ENCODE results near the gene SLC30A1. TPM values are rescaled to one million over a fixed set of nuclear protein-coding genes. Genes with fewer than 3 reads are reported as not detected.

SLC30A1 gene
- total RNA-seq, 1 experiment from 2014 or later: 9.7 TPM

DNA sequence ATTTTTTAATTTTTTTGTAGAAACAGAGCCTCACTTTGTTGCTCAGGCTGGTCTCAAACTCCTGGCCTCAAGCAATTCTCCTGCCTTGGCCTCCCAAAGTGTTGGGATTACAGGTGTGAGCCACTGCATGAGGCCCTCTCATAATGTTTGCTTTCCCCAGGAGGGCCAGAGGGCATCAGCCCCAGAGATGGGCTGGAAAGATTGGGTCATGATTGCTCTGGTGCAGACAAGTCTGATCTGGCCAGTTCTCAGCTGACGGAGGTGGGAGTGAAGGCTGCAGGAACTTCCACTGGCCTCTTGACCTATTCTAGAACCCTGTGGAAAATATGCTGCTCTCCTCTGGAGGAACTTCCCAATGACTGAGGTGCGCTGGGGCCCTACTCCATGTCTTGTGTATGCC, 43.6 kb downstream of the SLC30A1 start:
- Histone ChIP-seq H3K4me1 (ENCODE audit: control insufficient read depth in 1 of 2, insufficient read depth in 2 of 2, low read length in 2 of 2) (peaks cover 0 to 3% of the 10 kb centered on the region in 2 experiments; a peak in 2 of 4 replicates), H3K36me3 (ENCODE audit: control insufficient read depth in 1 of 2, insufficient read depth in 2 of 2, low read length in 2 of 2) (no peaks in the 10 kb centered on the region), H2AFZ (ENCODE audit: low read depth, low read length, poor library complexity, severe bottlenecking) (no peak overlapping the region), H3K27me3 (ENCODE audit: insufficient read depth, low read length) (peaks cover under 1% of the 10 kb centered on the region; the same call in 1 of the 2 replicates), H3K79me2 (ENCODE audit: insufficient read depth, low read length) (no peaks in the 10 kb centered on the region), H3K9ac (ENCODE audit: low read length) (no peak overlapping the region), H3K9me3 (ENCODE audit: control insufficient read depth in 1 of 2, insufficient read depth in 1 of 2, low read depth in 1 of 2, low read length in 2 of 2) (no peaks in the 10 kb centered on the region), H3K4me3 (replicated peaks in 1 of 2; ENCODE audit: low read depth in 1 of 2, low read length in 2 of 2) (no peak overlapping the region), H3K9me2 (ENCODE audit: insufficient read depth) (no peaks in the 10 kb centered on the region), H4K20me1 (ENCODE audit: insufficient read depth) (no peaks in the 10 kb centered on the region), H3K4me2 (ENCODE audit: low read length) (no peak overlapping the region), H3K27ac (ENCODE audit: low read depth, low read length) (no peak overlapping the region)
- POLR2A ChIA-PET: no interaction called here
- TF ChIP-seq, protein P1, sequence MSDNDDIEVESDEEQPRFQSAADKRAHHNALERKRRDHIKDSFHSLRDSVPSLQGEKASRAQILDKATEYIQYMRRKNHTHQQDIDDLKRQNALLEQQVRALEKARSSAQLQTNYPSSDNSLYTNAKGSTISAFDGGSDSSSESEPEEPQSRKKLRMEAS (IDR thresholded peaks at IDR 0.05): no peak
- TF ChIP-seq CEBPB (IDR thresholded peaks at IDR 0.05; ENCODE audit: low read depth): no peak
- TF ChIP-seq EZH2 (IDR thresholded peaks at IDR 0.05): no peak
- TF ChIP-seq ZNF274 (IDR thresholded peaks at IDR 0.05; ENCODE audit: low read depth, low read length): no peak
- no peak for TF ChIP-seq ZFX (IDR thresholded peaks at IDR 0.05)
- no peak for TF ChIP-seq ATF3 (IDR thresholded peaks at IDR 0.05)
- no peak for TF ChIP-seq POLR2AphosphoS5 (IDR thresholded peaks at IDR 0.05; ENCODE audit: low read depth, low read length)
- TF ChIP-seq RAD21 (IDR thresholded peaks at IDR 0.05; ENCODE audit: low read depth): no peak
- TF ChIP-seq JUND (IDR thresholded peaks at IDR 0.05): no peak
- TF ChIP-seq, protein P2, sequence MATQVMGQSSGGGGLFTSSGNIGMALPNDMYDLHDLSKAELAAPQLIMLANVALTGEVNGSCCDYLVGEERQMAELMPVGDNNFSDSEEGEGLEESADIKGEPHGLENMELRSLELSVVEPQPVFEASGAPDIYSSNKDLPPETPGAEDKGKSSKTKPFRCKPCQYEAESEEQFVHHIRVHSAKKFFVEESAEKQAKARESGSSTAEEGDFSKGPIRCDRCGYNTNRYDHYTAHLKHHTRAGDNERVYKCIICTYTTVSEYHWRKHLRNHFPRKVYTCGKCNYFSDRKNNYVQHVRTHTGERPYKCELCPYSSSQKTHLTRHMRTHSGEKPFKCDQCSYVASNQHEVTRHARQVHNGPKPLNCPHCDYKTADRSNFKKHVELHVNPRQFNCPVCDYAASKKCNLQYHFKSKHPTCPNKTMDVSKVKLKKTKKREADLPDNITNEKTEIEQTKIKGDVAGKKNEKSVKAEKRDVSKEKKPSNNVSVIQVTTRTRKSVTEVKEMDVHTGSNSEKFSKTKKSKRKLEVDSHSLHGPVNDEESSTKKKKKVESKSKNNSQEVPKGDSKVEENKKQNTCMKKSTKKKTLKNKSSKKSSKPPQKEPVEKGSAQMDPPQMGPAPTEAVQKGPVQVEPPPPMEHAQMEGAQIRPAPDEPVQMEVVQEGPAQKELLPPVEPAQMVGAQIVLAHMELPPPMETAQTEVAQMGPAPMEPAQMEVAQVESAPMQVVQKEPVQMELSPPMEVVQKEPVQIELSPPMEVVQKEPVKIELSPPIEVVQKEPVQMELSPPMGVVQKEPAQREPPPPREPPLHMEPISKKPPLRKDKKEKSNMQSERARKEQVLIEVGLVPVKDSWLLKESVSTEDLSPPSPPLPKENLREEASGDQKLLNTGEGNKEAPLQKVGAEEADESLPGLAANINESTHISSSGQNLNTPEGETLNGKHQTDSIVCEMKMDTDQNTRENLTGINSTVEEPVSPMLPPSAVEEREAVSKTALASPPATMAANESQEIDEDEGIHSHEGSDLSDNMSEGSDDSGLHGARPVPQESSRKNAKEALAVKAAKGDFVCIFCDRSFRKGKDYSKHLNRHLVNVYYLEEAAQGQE (IDR thresholded peaks at IDR 0.05; ENCODE audit: low read depth): no peak
- TF ChIP-seq TCF7L2 (IDR thresholded peaks at IDR 0.05; ENCODE audit: borderline replicate concordance, extremely low read depth, insufficient read depth, insufficient read length): no peak
- TF ChIP-seq EGR1 (IDR thresholded peaks at IDR 0.05; ENCODE audit: low read depth): no peak
- no peak for TF ChIP-seq CBX3 (IDR thresholded peaks at IDR 0.05; ENCODE audit: low read depth)
- TF ChIP-seq ELF1 (IDR thresholded peaks at IDR 0.05; ENCODE audit: borderline replicate concordance, low read depth): no peak
- TF ChIP-seq, protein P3, sequence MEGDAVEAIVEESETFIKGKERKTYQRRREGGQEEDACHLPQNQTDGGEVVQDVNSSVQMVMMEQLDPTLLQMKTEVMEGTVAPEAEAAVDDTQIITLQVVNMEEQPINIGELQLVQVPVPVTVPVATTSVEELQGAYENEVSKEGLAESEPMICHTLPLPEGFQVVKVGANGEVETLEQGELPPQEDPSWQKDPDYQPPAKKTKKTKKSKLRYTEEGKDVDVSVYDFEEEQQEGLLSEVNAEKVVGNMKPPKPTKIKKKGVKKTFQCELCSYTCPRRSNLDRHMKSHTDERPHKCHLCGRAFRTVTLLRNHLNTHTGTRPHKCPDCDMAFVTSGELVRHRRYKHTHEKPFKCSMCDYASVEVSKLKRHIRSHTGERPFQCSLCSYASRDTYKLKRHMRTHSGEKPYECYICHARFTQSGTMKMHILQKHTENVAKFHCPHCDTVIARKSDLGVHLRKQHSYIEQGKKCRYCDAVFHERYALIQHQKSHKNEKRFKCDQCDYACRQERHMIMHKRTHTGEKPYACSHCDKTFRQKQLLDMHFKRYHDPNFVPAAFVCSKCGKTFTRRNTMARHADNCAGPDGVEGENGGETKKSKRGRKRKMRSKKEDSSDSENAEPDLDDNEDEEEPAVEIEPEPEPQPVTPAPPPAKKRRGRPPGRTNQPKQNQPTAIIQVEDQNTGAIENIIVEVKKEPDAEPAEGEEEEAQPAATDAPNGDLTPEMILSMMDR (IDR thresholded peaks at IDR 0.05 in 2 of 3, conservative IDR thresholded peaks at IDR 0.05 in 1 of 3; ENCODE audit: borderline replicate concordance in 1 of 3, insufficient read depth in 1 of 3, low read depth in 2 of 3, low read length in 2 of 3): no peak
- TF ChIP-seq ZBTB33 (IDR thresholded peaks at IDR 0.05; ENCODE audit: extremely low read depth, insufficient replicate concordance, low read length): no peak
- RAD21 ChIA-PET (ENCODE audit: low non-redundant PET in 1 of 2, low total read pairs in 2 of 2, uncharacterized antibody in 2 of 2, unreplicated experiment in 2 of 2): no interaction called here
- ATAC-seq (no peak), DNase-seq (ENCODE audit: low read depth, low spot score) (no peak)
- BruUV-seq (replicated peaks): no TSS peak
- intact Hi-C loops (cut with micrococcal nuclease): no loop called here
- CTCF ChIA-PET: no interaction called here

Measured in HCT116 (cell line).